ENCODE data around the gene C17orf100.
"Not testable (repeated sequence)": the region's sequence is repeated elsewhere in the genome, so short reads cannot be mapped to it uniquely, and the experiment has no call there.

Gene C17orf100

DNA sequence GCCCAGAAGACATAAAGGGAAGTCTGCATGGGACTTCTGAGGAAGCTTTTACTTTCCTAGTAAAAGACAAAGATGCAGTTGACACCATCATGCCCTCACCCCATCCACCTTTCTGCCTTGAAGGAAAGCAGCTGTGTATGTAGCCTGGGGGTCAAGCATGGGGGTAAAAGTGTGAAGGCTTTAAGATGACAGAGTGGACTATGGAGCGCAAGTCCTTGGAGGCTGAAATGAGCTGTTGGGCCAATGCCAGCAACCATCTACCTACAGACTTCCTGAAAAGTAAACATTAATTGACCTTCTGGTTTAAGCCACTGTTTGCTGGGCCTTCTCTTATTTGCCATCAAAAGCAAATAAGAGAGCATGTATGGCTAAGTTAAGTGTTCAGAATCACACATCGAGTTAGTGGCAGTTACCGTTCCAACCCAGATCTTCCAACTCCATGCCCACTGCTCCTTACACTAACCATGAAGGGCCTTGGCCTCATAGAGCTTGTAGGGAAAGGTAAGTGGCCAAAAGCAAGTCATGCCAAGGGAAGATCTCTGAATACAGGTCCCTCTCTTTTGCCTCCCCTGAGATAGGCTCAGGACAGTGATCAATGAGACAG, 31.6 kb downstream of the C17orf100 start:
- H3K4me1 ChIP-seq (ENCODE audit: insufficient read depth, low read length) = no peaks in the 10 kb centered on the region
- H3K36me3 ChIP-seq (ENCODE audit: insufficient read depth, low read length) = no peaks in the 10 kb centered on the region
- H3K9me3 ChIP-seq (ENCODE audit: control insufficient read depth, insufficient read depth, low read length) = no peaks in the 10 kb centered on the region
- H3K9ac ChIP-seq (ENCODE audit: low read depth, low read length) = no peak overlapping the region

DNA sequence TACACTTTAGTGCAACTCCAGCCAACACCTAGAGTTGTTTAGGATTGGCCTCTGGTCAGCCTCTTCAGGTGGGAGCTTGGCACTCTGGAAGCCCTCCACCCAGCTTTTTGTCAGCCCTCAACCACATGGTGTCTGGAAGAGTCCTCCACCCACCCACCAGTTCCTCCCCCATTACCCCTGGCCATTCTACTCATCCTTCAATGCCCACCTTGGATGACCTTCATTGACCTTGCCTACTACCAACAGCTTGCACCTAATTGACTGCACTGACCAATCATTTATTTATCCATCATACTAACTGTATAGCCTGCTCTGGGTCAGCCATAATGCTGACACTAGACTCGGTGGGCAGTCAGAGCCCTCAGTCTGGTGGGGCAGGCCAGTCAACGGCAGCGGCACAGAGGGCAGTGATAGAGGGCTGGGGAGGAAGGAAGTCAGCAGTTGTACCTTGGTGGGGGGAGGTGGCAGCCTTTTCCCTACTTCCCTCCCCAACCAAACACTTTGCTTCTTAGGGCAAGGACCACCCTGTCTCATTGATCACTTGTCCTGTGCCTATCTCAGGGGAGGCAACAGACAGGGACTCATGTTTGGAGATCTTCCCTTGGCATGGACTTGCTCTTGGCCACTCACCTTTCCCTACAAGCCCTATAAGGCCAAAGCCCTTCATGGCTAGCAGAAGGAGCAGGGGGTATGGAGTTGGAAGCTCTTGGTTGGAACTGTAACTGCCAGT, 32.3 kb downstream of the C17orf100 start:
- Histone ChIP-seq H3K9ac (ENCODE audit: low read depth, low read length) (no peak overlapping the region), H3K4me1 (ENCODE audit: insufficient read depth, low read length) (no peaks in the 10 kb centered on the region)

DNA sequence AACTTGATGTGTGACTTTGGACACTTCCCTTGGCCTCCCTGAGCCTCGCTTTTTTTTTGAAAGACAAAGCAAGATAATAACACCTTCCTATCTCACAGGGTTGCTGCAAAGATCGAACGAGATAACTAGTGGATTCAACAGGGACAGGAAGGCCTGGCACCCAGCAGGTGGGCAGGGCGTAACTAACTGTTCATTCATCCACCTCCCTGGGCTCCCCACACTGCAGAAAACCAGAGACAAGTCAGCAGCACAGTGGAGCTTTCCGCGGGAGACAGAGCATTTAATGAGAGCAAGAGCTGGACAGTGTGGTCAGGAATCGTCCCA, 32.9 kb downstream of the C17orf100 start:
- Histone ChIP-seq H3K9me3 (ENCODE audit: control insufficient read depth, insufficient read depth, low read length) (no peaks in the 10 kb centered on the region), H3K9ac (ENCODE audit: low read depth, low read length) (no peak overlapping the region), H3K4me1 (ENCODE audit: insufficient read depth, low read length) (no peaks in the 10 kb centered on the region), H3K36me3 (ENCODE audit: insufficient read depth, low read length) (no peaks in the 10 kb centered on the region)

More for the DNA sequence above, 32.3 kb downstream of the C17orf100 start:
- Histone ChIP-seq H3K36me3 (ENCODE audit: insufficient read depth, low read length) (no peaks in the 10 kb centered on the region), H3K9me3 (ENCODE audit: control insufficient read depth, insufficient read depth, low read length) (no peaks in the 10 kb centered on the region)

DNA sequence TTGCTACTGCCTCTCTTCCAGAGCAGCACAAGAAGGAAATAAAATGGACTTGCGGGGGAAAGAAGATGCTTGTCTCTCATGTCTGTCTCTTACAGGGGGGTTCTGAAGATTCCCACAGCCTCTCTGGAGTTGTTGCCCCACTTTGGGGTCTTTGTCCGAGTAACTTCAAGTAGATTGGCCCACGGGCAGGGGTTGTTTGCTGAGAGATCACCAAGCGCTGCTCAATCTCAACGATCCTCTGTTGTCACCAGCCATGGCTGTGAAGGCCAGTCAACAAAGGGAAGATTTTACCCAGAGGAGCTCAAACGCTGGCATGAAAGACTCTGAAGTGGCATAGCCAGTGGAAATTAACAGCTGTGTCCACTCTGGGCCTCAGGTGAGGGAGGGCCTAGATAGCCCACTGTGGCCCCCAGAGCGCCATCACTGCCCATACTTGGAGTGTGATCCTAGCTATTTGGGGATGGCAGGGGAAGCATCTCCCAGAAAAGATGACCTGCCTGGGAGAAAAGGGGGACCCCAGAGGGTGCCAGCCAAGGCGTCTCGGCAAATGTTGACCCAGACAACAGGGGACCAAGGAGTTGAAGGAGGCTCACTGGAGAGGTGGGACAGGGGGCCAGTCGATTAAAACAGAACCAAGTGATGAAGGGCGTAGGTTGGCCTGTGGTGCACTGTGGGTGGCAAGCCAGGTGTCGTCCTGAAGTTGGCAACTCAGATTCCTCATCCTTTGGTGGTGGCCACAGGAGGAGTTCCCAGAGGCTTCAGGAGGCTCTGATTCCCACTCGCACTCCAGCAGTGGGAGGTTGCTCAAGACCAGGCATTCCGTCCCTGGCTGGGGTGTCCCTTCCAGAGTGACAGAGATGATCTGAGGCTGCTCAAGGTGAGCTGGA, 33.6 kb downstream of the C17orf100 start:
- no peaks in the 10 kb centered on the region for H3K36me3 ChIP-seq (ENCODE audit: insufficient read depth, low read length)
- no peak overlapping the region for H3K9ac ChIP-seq (ENCODE audit: low read depth, low read length)
- no peaks in the 10 kb centered on the region for H3K9me3 ChIP-seq (ENCODE audit: control insufficient read depth, insufficient read depth, low read length)
- H3K4me1 ChIP-seq (ENCODE audit: insufficient read depth, low read length) = no peaks in the 10 kb centered on the region

DNA sequence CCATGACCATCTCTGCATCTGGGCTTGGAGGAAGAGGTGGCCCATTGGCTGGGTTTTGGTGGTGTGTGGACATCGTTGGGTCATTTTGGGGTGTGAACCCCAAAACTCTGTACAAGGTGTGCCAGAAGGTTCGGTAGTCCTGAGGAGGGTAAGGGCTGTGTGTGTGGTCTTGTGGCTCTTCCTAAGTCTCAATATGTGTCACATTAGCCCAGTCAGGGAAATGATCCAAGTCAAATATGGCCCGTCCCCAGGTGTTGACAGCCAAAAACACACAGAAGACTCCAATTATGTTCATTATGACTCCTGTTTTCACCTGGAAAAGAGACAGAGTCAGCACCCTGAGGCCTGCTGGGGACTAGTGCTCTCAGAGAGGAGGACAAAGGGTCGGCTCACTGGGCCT, 34.5 kb downstream of the C17orf100 start:
- Histone ChIP-seq H3K36me3 (ENCODE audit: insufficient read depth, low read length) (no peaks in the 10 kb centered on the region), H3K9me3 (ENCODE audit: control insufficient read depth, insufficient read depth, low read length) (no peaks in the 10 kb centered on the region), H3K9ac (ENCODE audit: low read depth, low read length) (no peak overlapping the region), H3K4me1 (ENCODE audit: insufficient read depth, low read length) (no peaks in the 10 kb centered on the region)

DNA sequence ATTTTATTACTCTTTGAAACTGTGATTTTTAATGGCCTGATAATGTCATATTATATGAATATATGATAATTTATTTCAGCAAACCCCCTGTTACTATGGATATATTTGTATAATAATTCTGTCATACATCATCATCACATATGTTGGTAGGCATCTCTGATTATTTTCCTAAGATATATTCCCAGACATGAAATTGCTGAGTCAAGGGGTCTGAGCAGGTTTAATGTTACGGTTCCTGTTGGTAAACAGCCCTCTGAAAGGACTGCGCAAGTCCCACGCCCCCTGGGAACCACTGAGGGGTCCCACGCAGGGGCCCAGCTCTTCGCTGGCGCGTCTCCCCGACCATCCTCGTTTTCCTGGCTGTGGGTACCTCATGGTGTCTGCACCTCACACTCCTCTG, 37.4 kb downstream of the C17orf100 start:
- Histone ChIP-seq H3K36me3 (ENCODE audit: insufficient read depth, low read length) (no peaks in the 10 kb centered on the region), H3K9me3 (ENCODE audit: control insufficient read depth, insufficient read depth, low read length) (no peaks in the 10 kb centered on the region), H3K4me1 (ENCODE audit: insufficient read depth, low read length) (no peaks in the 10 kb centered on the region), H3K9ac (ENCODE audit: low read depth, low read length) (no peak overlapping the region)

DNA sequence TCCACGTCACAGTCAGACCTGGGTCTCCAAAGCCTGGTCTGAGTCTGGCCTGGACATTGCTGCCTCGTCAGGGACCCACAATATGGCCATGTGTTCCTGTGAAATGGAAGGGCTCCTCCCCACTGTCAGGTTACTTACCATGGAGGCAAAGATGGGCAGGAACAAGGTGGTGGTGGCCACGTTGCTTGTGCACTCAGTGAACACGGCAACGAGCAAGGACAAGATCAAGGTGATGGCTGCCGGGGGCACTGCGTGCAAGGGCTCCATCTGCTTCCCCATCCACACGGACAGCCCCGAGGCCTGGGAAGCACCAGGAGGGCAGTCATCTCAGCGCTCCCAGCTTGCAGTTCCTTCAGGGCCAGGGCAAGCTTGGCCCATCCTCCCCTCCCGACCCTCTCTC, 39.1 kb downstream of the C17orf100 start:
- no peaks in the 10 kb centered on the region for H3K9me3 ChIP-seq (ENCODE audit: control insufficient read depth, insufficient read depth, low read length)
- no peak overlapping the region for H3K9ac ChIP-seq (ENCODE audit: low read depth, low read length)
- H3K36me3 ChIP-seq (ENCODE audit: insufficient read depth, low read length) = no peaks in the 10 kb centered on the region
- no peaks in the 10 kb centered on the region for H3K4me1 ChIP-seq (ENCODE audit: insufficient read depth, low read length)

DNA sequence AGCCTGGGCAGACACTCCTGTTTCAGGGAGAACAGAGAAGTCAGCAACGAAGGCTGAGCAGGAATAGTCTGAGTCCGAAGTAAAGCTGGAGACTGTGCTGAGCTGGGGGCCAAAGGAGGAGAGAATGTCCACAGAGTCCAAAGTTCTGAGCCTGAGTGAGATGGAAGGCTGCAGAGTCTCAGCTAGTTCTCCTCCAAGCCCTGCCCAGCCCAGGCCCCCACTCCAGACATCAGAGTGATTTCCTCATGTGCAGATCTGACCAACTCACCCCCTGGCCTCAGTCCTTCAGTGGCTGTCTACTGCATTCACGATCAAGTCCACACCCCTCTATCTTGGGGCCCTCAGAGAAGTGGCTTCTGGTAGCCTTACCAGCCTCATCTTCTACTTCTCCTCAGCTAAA, 40.0 kb downstream of the C17orf100 start:
- Histone ChIP-seq H3K9ac (ENCODE audit: low read depth, low read length) (no peak overlapping the region), H3K9me3 (ENCODE audit: control insufficient read depth, insufficient read depth, low read length) (no peaks in the 10 kb centered on the region), H3K4me1 (ENCODE audit: insufficient read depth, low read length) (no peaks in the 10 kb centered on the region), H3K36me3 (ENCODE audit: insufficient read depth, low read length) (no peaks in the 10 kb centered on the region)

DNA sequence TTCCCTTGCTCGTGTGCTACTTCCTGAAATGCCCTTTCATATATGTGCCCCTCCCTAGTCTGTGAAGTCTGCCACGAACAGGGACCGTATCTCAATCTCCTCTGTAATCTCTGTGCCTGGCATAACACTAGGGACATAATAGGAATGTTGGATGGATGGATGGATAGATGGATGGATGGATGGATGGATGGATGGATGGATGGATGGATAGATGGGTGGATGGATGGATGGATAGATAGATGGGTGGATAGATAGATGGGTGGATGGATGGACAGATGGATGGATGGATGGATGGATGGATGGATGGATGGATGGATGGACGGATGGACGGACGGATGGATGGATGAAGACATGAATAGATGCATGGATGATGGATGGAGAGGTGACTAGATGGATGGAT, 40.4 kb downstream of the C17orf100 start:
- not testable (repeated sequence) for H3K9me3 ChIP-seq (ENCODE audit: control insufficient read depth, insufficient read depth, low read length); H3K9ac ChIP-seq (ENCODE audit: low read depth, low read length); H3K4me1 ChIP-seq (ENCODE audit: insufficient read depth, low read length); H3K36me3 ChIP-seq (ENCODE audit: insufficient read depth, low read length)

DNA sequence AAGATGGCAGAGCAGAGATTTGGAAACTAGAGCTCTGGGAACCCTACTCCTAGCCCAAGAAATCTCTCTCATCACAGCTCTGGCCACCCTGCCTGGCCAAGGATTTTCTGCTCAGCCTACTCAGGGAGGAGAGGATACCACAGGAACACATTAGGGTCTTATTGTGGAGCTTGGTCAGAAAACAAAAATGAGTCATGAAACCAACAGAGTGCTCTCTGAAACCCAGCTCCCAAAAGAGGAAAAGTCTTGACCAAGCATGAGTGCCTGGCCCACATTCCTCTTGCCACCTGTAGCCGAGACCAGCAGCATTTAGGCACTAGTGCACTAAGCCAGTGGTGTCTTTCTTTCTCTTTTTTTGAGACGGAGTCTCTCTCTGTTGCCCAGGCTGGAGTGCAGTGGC, 43.5 kb downstream of the C17orf100 start:
- H3K9ac ChIP-seq (ENCODE audit: low read depth, low read length) = no peak overlapping the region

DNA sequence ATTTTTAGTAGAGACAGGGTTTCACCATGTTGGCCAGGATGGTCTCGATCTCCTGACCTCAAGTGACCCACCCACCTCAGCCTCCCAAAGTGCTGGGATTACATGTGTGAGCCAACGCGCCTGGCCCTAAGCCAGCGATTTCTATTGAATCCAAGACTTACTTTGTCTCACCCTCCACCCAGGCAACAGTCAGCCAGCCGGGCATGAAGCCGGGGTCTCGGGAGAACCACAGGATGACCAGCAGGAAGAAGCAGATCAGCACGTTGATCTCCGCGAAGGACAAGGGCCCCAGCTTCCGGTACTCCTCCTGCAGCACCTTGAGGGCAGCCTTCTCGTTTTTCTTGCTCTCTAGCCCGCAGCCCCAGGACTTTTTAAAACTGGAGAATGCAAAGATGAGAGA, 44.0 kb downstream of the C17orf100 start:
- no peaks in the 10 kb centered on the region for H3K9me3 ChIP-seq (ENCODE audit: control insufficient read depth, insufficient read depth, low read length)
- peaks cover 5% of the 10 kb centered on the region; the same call in 1 of the 2 replicates for H3K4me1 ChIP-seq (ENCODE audit: insufficient read depth, low read length)
- H3K36me3 ChIP-seq (ENCODE audit: insufficient read depth, low read length) = no peaks in the 10 kb centered on the region
- no peak overlapping the region for H3K9ac ChIP-seq (ENCODE audit: low read depth, low read length)

More for the DNA sequence above, 43.5 kb downstream of the C17orf100 start:
- H3K4me1 ChIP-seq (ENCODE audit: insufficient read depth, low read length) = peaks cover 1% of the 10 kb centered on the region; the same call in 1 of the 2 replicates
- H3K9me3 ChIP-seq (ENCODE audit: control insufficient read depth, insufficient read depth, low read length) = no peaks in the 10 kb centered on the region
- H3K36me3 ChIP-seq (ENCODE audit: insufficient read depth, low read length) = no peaks in the 10 kb centered on the region

DNA sequence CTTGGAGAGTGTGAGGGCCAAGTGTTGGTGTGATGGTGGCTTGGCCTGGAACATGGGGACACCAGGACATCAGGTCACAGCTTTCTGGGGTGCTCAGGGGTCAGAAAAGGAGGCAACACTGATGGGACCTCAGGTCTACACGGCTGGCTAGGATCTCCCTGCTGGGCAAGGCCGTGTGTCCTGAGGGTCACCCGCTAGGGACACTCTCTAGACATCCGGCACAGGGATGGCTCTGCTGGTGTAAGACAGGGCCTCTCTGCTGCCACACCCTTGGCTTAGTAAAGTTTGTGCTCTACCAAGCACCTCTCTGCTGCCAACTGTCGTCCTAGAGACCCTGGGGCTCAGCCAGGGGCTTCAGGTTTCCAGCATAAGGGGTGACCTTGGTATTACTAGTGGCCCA, 45.3 kb downstream of the C17orf100 start:
- H3K9ac ChIP-seq (ENCODE audit: low read depth, low read length) = no peak overlapping the region
- no peaks in the 10 kb centered on the region for H3K36me3 ChIP-seq (ENCODE audit: insufficient read depth, low read length)
- no peaks in the 10 kb centered on the region for H3K9me3 ChIP-seq (ENCODE audit: control insufficient read depth, insufficient read depth, low read length)
- peaks cover 16% of the 10 kb centered on the region; the same call in 1 of the 2 replicates for H3K4me1 ChIP-seq (ENCODE audit: insufficient read depth, low read length)

DNA sequence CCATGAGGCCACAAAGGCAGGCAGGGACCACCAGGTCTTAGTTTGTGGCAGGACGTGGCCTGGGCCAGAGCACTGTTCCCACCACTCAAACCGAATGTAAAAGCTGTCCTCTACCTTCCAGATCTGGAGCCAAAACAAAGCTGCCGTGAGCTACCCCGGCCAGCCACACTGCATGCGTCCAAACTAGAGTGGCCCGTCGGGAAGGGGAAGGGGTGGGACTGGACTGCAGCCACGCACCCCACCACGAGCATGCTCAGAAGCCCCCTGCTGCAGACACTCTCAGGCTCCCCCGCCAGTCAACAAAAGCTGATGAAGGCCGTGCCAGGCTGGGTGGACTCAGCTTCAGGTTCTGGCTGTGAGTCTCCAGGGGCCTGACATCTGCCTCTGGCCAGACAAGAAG, 46.4 kb downstream of the C17orf100 start:
- peaks cover 16% of the 10 kb centered on the region; the same call in 1 of the 2 replicates for H3K4me1 ChIP-seq (ENCODE audit: insufficient read depth, low read length)
- no peaks in the 10 kb centered on the region for H3K36me3 ChIP-seq (ENCODE audit: insufficient read depth, low read length)
- no peak overlapping the region for H3K9ac ChIP-seq (ENCODE audit: low read depth, low read length)
- no peaks in the 10 kb centered on the region for H3K9me3 ChIP-seq (ENCODE audit: control insufficient read depth, insufficient read depth, low read length)

DNA sequence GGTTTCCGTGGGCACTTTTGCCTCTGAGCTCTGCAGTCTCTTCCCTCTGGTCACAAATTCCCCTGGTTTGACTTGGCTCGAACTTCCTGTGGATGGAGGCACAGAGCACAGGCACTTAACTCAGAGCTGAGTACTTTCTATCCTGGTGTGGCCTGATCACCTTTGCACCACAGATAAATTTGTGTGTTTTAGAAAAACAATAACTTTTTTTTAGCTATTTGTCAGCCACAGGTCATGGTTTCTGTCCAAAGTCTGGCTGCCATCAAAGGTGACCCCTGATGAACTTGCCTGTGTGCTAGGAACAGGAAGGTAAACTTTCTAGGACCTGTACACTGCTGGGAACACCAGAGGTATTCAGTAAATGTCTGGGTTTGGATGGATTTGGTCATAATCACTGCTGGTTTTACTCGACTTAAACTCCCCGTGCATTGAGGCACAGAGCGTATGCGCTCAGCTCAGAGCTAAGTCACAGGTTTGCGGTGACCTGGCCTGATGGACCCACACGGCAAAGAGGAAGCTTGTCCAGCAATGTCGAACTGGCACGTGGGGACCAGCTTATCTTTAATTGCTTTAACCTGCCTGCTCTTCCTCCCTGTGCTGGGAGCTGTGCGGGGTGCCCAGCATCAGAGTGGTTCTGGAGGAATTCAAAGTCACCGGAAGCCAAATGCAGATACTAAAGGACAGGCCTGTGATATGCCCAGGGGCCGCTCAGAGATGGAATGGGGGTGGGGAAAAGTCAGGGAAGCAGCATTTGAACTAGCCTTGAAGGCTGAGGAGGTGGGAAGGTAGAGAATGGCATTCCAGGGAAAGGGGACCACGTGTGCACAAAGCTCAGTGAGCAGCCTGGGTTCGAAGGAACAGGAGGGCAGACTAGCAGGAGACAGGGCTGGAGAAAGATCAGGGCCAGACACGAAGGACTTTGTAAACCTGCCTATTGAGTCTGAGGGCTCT, 48.7 kb downstream of the C17orf100 start:
- H3K4me1 ChIP-seq (ENCODE audit: insufficient read depth, low read length) = peaks cover 16% of the 10 kb centered on the region; the same call in 1 of the 2 replicates
- no peaks in the 10 kb centered on the region for H3K36me3 ChIP-seq (ENCODE audit: insufficient read depth, low read length)
- no peaks in the 10 kb centered on the region for H3K9me3 ChIP-seq (ENCODE audit: control insufficient read depth, insufficient read depth, low read length)
- no peak overlapping the region for H3K9ac ChIP-seq (ENCODE audit: low read depth, low read length)
